ENCODE data around the gene PPIL1. TPM values are rescaled to one million over a fixed set of nuclear protein-coding genes. Genes with fewer than 3 reads are reported as not detected.
"Not testable (repeated sequence)": the region's sequence is repeated elsewhere in the genome, so short reads cannot be mapped to it uniquely, and the experiment has no call there.

The PPIL1 gene
- total RNA-seq, 1 donor from 2014 or later: 24.0 TPM

DNA sequence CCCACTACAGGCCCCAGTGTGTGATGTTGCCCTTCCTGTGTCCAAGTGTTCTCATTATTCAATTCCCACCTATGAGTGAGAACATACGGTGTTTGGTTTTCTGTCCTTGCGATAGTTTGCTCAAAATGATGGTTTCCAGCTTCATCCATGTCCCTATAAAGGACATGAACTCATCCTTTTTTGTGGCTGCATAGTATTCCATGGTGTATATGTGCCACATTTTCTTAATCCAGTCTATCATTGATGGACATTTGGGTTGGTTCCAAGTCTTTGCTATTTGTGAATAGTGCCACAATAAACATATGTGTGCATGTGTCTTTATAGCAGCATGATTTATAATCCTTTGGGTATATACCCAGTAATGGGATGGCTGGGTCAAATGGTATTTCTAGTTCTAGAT, 16.6 kb upstream of the PPIL1 start:
- H3K9ac ChIP-seq (ENCODE audit: low read depth in 1 of 3, low read length in 3 of 3); H3K27me3 ChIP-seq (ENCODE audit: control insufficient read depth in 3 of 3, insufficient read depth in 3 of 3, low read length in 3 of 3); H3K27ac ChIP-seq (ENCODE audit: low read depth, low read length); H3K36me3 ChIP-seq (ENCODE audit: control insufficient read depth in 3 of 3, insufficient read depth in 3 of 3, low read length in 3 of 3); H3K9me3 ChIP-seq (ENCODE audit: control insufficient read depth in 3 of 3, low read length in 3 of 3); H3K4me3 ChIP-seq (ENCODE audit: low read length in 3 of 3): not testable (repeated sequence)
- H3K4me1 ChIP-seq (ENCODE audit: control insufficient read depth in 3 of 3, insufficient read depth in 3 of 3, low read length in 3 of 3): peaks cover 7 to 14% (median 10%) of the 10 kb centered on the region in 3 donors

DNA sequence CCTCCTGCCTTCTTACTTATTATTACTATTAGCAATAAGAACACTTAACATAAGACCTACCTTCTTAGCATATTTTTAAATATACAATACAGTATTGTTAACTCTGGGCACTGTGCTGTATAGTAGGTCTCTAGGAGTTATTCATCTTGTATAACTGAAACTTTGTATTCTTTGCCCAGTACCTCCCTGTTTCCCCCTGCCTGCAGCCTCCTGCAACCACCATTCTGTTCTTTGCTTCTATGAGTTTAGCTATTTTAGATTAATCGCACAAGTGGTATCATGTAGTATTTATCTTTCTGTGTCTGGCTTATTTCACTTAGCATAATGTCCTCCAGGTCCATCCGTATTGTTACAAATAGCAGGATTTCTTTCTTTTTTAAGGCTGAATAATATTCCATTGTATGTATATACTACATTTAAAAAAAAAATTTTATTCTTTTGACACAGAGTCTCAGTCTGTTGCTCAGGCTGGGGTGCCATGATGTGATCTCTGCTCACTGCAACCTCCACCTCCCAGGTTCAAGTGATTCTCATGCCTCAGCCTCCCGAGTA, 15.6 kb upstream of the PPIL1 start:
- no peak overlapping the region for H3K27ac ChIP-seq (ENCODE audit: low read depth, low read length)
- H3K36me3 ChIP-seq (ENCODE audit: control insufficient read depth in 3 of 3, insufficient read depth in 3 of 3, low read length in 3 of 3): peaks cover 0 to 10% (median 2%) of the 10 kb centered on the region in 3 donors
- no peaks in the 10 kb centered on the region for H3K27me3 ChIP-seq (ENCODE audit: control insufficient read depth in 3 of 3, insufficient read depth in 3 of 3, low read length in 3 of 3)
- no peak overlapping the region for H3K9ac ChIP-seq (ENCODE audit: low read depth in 1 of 3, low read length in 3 of 3)
- H3K4me1 ChIP-seq (ENCODE audit: control insufficient read depth in 3 of 3, insufficient read depth in 3 of 3, low read length in 3 of 3): peaks cover 11 to 18% (median 14%) of the 10 kb centered on the region in 3 donors
- no peaks in the 10 kb centered on the region for H3K9me3 ChIP-seq (ENCODE audit: control insufficient read depth in 3 of 3, low read length in 3 of 3)
- H3K4me3 ChIP-seq (ENCODE audit: low read length in 3 of 3): no peak overlapping the region

DNA sequence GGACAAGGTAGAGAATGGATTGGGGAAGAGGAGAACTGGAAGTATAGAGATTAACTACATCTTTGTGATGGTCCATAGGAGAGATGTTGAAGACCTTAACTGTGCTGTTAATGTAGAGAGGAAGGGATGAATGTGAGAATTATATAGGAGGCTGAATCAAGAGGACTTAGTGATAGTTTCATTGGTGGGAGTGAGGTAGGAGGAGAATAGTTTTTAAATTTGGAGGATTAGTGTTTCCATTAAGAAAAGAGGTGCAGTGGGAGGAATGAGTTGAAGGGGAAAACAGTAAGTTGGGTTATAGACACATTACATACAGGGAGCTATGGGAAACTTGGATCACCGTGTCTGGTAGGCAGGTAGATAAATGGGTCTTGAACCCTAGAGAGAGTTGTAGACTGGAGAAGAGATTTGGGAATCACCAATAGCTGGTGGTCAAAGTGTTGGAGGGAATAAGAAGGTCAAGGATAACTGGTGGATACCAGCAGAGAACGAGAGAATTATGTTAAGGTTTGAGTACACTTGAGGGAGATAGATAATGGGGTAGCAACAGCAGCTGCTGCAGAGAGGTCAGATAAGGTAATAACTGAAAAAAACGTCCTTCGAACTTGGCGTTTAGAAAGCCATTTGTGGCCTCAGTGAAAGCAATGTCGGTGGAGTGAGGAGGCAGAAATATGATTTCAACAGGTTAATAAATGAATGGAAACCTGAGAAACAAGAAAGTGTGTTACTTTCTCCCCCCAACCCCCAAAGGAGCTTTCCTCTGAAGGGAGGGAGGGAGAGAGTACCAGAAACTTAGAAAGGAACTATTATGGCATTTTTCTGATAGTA, 14.3 kb upstream of the PPIL1 start:
- peaks cover 0 to 5% (median 0%) of the 10 kb centered on the region in 3 donors for H3K36me3 ChIP-seq (ENCODE audit: control insufficient read depth in 3 of 3, insufficient read depth in 3 of 3, low read length in 3 of 3)
- H3K9me3 ChIP-seq (ENCODE audit: control insufficient read depth in 3 of 3, low read length in 3 of 3): no peaks in the 10 kb centered on the region
- H3K4me1 ChIP-seq (ENCODE audit: control insufficient read depth in 3 of 3, insufficient read depth in 3 of 3, low read length in 3 of 3): peaks cover 11 to 20% (median 15%) of the 10 kb centered on the region in 3 donors
- H3K9ac ChIP-seq (ENCODE audit: low read depth in 1 of 3, low read length in 3 of 3): no peak overlapping the region
- H3K27me3 ChIP-seq (ENCODE audit: control insufficient read depth in 3 of 3, insufficient read depth in 3 of 3, low read length in 3 of 3): no peaks in the 10 kb centered on the region
- H3K4me3 ChIP-seq (ENCODE audit: low read length in 3 of 3): no peak overlapping the region
- no peak overlapping the region for H3K27ac ChIP-seq (ENCODE audit: low read depth, low read length)

DNA sequence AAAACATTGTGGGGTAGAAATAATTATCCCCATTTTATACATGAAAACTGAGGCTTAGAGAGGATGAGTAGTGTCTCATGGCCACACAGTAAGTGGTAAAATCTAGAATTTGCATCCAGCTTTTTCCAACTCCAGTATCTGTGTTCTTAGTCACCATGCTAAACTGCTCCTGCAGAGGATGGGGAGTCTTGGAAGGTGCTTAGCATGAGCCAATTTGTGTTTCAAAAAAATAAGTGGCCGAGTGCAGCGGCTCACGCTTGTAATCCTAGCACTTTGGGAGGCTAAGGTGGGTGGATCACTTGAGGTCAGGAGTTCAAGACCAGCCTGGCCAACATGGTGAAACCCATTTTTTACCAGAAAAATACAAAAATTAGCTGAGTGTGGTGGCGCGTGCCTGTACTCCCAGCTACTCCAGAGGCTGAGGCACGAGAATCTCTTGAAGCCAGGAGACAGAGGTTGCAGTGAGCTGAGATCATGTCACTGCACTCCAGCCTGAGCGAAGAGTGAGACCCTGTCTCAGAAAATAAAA, 13.6 kb upstream of the PPIL1 start:
- Histone ChIP-seq H3K4me3 (ENCODE audit: low read length in 3 of 3) (no peak overlapping the region), H3K27me3 (ENCODE audit: control insufficient read depth in 3 of 3, insufficient read depth in 3 of 3, low read length in 3 of 3) (no peaks in the 10 kb centered on the region), H3K9ac (ENCODE audit: low read depth in 1 of 3, low read length in 3 of 3) (no peak overlapping the region), H3K4me1 (ENCODE audit: control insufficient read depth in 3 of 3, insufficient read depth in 3 of 3, low read length in 3 of 3) (peaks cover 11 to 20% (median 15%) of the 10 kb centered on the region in 3 donors), H3K36me3 (ENCODE audit: control insufficient read depth in 3 of 3, insufficient read depth in 3 of 3, low read length in 3 of 3) (peaks cover 0 to 5% (median 0%) of the 10 kb centered on the region in 3 donors), H3K27ac (ENCODE audit: low read depth, low read length) (no peak overlapping the region), H3K9me3 (ENCODE audit: control insufficient read depth in 3 of 3, low read length in 3 of 3) (no peaks in the 10 kb centered on the region)

DNA sequence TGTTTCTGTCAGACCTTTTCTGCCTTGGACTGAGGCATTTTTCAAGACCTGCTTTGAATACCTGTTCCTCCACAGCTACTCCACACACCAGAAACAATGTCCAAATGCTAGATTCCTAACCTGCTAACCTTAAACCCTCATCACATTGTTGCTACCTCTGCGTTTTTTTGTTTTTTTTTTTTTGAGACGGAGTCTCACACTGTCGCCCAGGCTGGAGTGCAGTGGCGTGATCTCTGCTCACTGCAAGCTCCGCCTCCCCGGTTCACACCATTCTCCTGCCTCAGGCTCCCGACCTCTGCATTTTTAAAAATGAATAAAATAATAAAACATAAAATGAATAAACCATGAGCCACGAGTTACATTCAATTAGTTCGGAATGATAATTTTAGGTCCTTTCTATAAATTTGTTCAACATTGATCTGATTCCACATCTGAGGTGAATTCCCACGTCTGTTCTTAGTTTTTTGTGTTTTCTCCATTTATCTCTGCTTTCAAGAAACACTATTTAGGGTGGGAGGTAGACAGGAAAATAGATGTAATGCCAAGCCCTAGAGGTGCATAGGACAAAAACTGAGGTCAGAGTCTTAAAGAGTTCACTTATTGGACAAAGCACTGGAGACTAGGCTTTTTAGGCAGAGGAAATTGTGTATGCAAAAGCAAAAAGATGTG, 12.5 kb upstream of the PPIL1 start:
- H3K9me3 ChIP-seq (ENCODE audit: control insufficient read depth in 3 of 3, low read length in 3 of 3): no peaks in the 10 kb centered on the region
- no peak overlapping the region for H3K27ac ChIP-seq (ENCODE audit: low read depth, low read length)
- peaks cover 11 to 20% (median 15%) of the 10 kb centered on the region in 3 donors for H3K4me1 ChIP-seq (ENCODE audit: control insufficient read depth in 3 of 3, insufficient read depth in 3 of 3, low read length in 3 of 3)
- peak overlapping the region in 1 of 3 donors; percentile 77 for H3K9ac ChIP-seq (ENCODE audit: low read depth in 1 of 3, low read length in 3 of 3)
- no peaks in the 10 kb centered on the region for H3K36me3 ChIP-seq (ENCODE audit: control insufficient read depth in 3 of 3, insufficient read depth in 3 of 3, low read length in 3 of 3)
- H3K4me3 ChIP-seq (ENCODE audit: low read length in 3 of 3): peak overlapping the region; percentile 81 to 93 (median 86)
- H3K27me3 ChIP-seq (ENCODE audit: control insufficient read depth in 3 of 3, insufficient read depth in 3 of 3, low read length in 3 of 3): no peaks in the 10 kb centered on the region

DNA sequence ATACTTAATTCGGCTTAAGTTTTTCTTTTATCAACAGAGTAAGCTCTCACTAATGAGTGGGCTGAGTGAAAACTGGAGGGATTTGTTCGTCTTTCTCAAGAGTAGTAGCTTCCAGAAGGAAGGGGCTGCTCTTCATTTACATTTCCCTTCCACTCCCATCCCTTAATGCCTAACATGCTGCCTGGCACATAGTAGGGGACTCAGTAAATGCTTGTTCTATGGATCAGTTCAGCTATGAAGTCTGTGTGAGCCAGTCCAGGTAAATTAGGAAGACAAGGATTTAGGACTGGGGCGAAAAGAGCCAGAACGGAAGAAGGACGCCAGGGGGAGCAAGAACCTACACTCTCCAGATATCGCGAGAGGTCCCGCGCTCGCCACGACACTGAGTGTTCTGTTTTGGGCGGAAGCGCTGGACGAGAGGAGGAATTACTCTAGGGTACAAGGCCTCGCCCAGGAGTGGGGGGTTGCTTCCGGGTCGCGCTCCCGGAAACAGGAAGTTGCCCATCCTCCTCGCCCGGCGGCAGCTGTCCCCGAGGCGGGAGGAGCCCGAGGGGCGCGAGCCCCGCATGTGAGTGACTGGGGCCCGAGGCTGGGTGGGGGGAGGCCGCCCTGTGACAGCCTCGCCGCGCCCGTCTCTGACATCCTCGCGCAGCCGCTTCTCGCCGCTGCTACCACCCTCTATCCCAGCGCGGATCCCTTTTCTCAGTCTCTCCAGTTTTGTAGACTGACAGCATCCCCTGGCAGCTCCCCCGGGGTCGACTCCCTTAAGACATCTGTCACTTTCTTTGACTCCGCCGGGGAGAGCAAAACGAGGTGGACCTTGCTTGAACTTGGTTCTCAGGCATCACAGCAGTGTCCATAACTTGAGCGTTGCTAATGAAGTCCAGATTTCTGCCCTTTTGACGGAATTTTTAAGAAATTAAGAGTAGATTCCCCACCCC, 11.1 kb upstream of the PPIL1 start, which contains the start of gene C6orf89:
Gene C6orf89 (plus strand): TSS at position 492 of the 941 bp plus-strand sequence. CDS start 13,493 bp downstream, outside the sequence.
- H3K36me3 ChIP-seq (ENCODE audit: control insufficient read depth in 3 of 3, insufficient read depth in 3 of 3, low read length in 3 of 3): no peaks in the 10 kb centered on the region
- H3K9me3 ChIP-seq (ENCODE audit: control insufficient read depth in 3 of 3, low read length in 3 of 3): no peaks in the 10 kb centered on the region
- H3K9ac ChIP-seq (ENCODE audit: low read depth in 1 of 3, low read length in 3 of 3): peak within 1 kb of the TSS; percentile 77 to 96 (median 83)
- no peaks in the 10 kb centered on the region for H3K27me3 ChIP-seq (ENCODE audit: control insufficient read depth in 3 of 3, insufficient read depth in 3 of 3, low read length in 3 of 3)
- peaks cover 11 to 20% (median 15%) of the 10 kb centered on the region in 3 donors for H3K4me1 ChIP-seq (ENCODE audit: control insufficient read depth in 3 of 3, insufficient read depth in 3 of 3, low read length in 3 of 3)
- peak within 1 kb of the TSS; percentile 96 for H3K27ac ChIP-seq (ENCODE audit: low read depth, low read length)
- peak within 1 kb of the TSS; percentile 81 to 93 (median 86) for H3K4me3 ChIP-seq (ENCODE audit: low read length in 3 of 3)

DNA sequence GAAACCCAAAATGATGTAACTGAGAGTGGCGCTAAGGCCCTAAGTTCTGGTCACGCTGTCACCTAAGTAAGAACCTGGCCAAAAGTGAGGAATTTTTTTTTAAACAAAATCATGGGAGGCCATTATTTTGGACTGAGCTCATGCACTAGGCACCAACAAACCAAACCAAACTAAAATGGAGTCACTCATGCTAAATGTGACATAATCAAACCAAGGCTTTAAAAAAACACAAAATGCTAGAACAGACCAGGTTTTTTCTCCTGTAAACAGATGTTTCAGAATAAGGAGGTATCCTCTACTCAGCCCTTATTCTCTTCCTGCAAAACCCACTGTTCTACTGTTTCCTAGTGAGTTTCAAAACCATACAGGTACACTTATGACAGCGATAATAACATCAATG, 10.0 kb upstream of the PPIL1 start:
- Histone ChIP-seq H3K4me3 (ENCODE audit: low read length in 3 of 3) (no peak overlapping the region), H3K27me3 (ENCODE audit: control insufficient read depth in 3 of 3, insufficient read depth in 3 of 3, low read length in 3 of 3) (no peaks in the 10 kb centered on the region), H3K9me3 (ENCODE audit: control insufficient read depth in 3 of 3, low read length in 3 of 3) (no peaks in the 10 kb centered on the region), H3K27ac (ENCODE audit: low read depth, low read length) (no peak overlapping the region), H3K9ac (ENCODE audit: low read depth in 1 of 3, low read length in 3 of 3) (no peak overlapping the region), H3K36me3 (ENCODE audit: control insufficient read depth in 3 of 3, insufficient read depth in 3 of 3, low read length in 3 of 3) (no peaks in the 10 kb centered on the region), H3K4me1 (ENCODE audit: control insufficient read depth in 3 of 3, insufficient read depth in 3 of 3, low read length in 3 of 3) (peaks cover 11 to 20% (median 15%) of the 10 kb centered on the region in 3 donors)

DNA sequence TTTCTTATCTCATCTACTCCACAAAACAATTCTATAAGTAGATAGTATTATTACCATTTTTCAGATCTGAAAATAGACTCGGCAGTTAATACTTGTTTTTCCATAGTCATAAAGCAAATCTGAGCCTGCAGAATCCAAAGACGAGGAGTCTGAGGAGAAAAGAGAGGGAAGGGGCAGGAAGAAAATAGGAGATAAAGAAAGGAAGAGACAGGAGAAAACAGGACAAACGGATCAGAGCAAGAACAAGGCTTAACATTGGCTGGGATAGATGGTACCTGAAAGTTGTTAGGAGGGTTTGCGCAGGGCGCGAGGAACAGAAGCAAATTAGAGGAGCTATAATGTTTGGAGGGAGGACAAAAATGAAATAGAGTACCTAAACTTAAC, 639 bp upstream of the PPIL1 start:
- H3K9me3 ChIP-seq (ENCODE audit: control insufficient read depth in 3 of 3, low read length in 3 of 3): no peaks in the 10 kb centered on the region

More for the DNA sequence above, 639 bp upstream of the PPIL1 start:
- Histone ChIP-seq H3K36me3 (ENCODE audit: control insufficient read depth in 3 of 3, insufficient read depth in 3 of 3, low read length in 3 of 3) (peaks cover 0 to 9% (median 7%) of the 10 kb centered on the region in 3 donors), H3K27ac (ENCODE audit: low read depth, low read length) (peak overlapping the region; percentile 88), H3K4me3 (ENCODE audit: low read length in 3 of 3) (peak overlapping the region; percentile 99 to 100 (median 100)), H3K4me1 (ENCODE audit: control insufficient read depth in 3 of 3, insufficient read depth in 3 of 3, low read length in 3 of 3) (peaks cover 3 to 18% (median 10%) of the 10 kb centered on the region in 3 donors), H3K9ac (ENCODE audit: low read depth in 1 of 3, low read length in 3 of 3) (peak overlapping the region; percentile 96 to 99 (median 97)), H3K27me3 (ENCODE audit: control insufficient read depth in 3 of 3, insufficient read depth in 3 of 3, low read length in 3 of 3) (peaks cover 0 to 3% (median 0%) of the 10 kb centered on the region in 3 donors)
